Endometrium (tissue), 2 donors: ENCODE data around the gene ABCE1.

Source experiments
- FAIRE-seq: peaks from 2 replicates; lab custom pipeline; 2012; peaks lifted over from hg19 to GRCh38; lab: Jason Lieb, UNC
- donor health status: control.
- donor health status: control.

The ABCE1 gene

GRCh38 chr4:145097821-145098674 lies at the start of gene ABCE1, which contains the start of gene ANAPC10:
Gene ABCE1, plus strand, starts transcription at chr4:145098311. Its CDS starts 6,102 bp downstream, at chr4:145104413.
Gene ANAPC10, minus strand, starts transcription at chr4:145098196. Its CDS starts 2,097 bp downstream, at chr4:145096099.
- peak; percentile 95 for FAIRE-seq

- FAIRE-seq = no peak
Observed at GRCh38 chr4:145048817-145049216, 49.3 kb upstream of the ABCE1 start.

- no peak for FAIRE-seq
Observed at GRCh38 chr4:145049241-145049640, 48.9 kb upstream of the ABCE1 start.

- no peak for FAIRE-seq
Observed at GRCh38 chr4:145055533-145056257, 42.4 kb upstream of the ABCE1 start.

- no peak for FAIRE-seq
Observed at GRCh38 chr4:145056325-145057130, 41.6 kb upstream of the ABCE1 start.

- FAIRE-seq = no peak
Observed at GRCh38 chr4:145058256-145058655, 39.9 kb upstream of the ABCE1 start.

GRCh38 chr4:145061318-145061920 lies 36.7 kb upstream of the ABCE1 start:
- peak; percentile 96 for FAIRE-seq

- FAIRE-seq = no peak
Observed at GRCh38 chr4:145066063-145066501, 32.0 kb upstream of the ABCE1 start.

GRCh38 chr4:145069361-145069760 lies 28.8 kb upstream of the ABCE1 start:
- no peak for FAIRE-seq

- no peak for FAIRE-seq
Observed at GRCh38 chr4:145071560-145071959, 26.6 kb upstream of the ABCE1 start.

GRCh38 chr4:145075742-145076468 lies 22.2 kb upstream of the ABCE1 start:
- FAIRE-seq = no peak

- FAIRE-seq = no peak
Observed at GRCh38 chr4:145076469-145076855, 21.6 kb upstream of the ABCE1 start.

- no peak for FAIRE-seq
Observed at GRCh38 chr4:145081756-145082155, 16.4 kb upstream of the ABCE1 start.

- FAIRE-seq = no peak
Observed at GRCh38 chr4:145083891-145084605, 14.1 kb upstream of the ABCE1 start.

- no peak for FAIRE-seq
Observed at GRCh38 chr4:145090380-145090779, 7.7 kb upstream of the ABCE1 start.

- no peak for FAIRE-seq
Observed at GRCh38 chr4:145093638-145094037, 4.5 kb upstream of the ABCE1 start.

GRCh38 chr4:145097331-145097820 lies 735 bp upstream of the ABCE1 start:
- FAIRE-seq = no peak

- FAIRE-seq = no peak
Observed at GRCh38 chr4:145098675-145099037, 545 bp downstream of the ABCE1 start.

GRCh38 chr4:145099653-145100052 lies 1.5 kb downstream of the ABCE1 start:
- FAIRE-seq = no peak

- no peak for FAIRE-seq
Observed at GRCh38 chr4:145101091-145101490, 3.0 kb downstream of the ABCE1 start.
